GM12891 (cell line): ENCODE results near the gene ZIC3.

Experiments used
- DNase-seq: peaks from one replicate; pipeline ENCODE4 v3.0.0; 2011; ENCODE audit warnings: low spot score; ENCODE audit not compliant: insufficient read length
- FAIRE-seq: peaks from 2 replicates; lab custom pipeline; 2011; peaks lifted over from hg19 to GRCh38; lab: Jason Lieb, UNC
- PAX5 ChIP-seq: IDR thresholded peaks from 2 replicates; pipeline ENCODE4 v1.6.1; 2011; ENCODE audit warnings: low read length, moderate library complexity, mild to moderate bottlenecking; ENCODE audit not compliant: insufficient read depth, severe bottlenecking
- POLR2A ChIP-seq: IDR thresholded peaks from 2 replicates; pipeline ENCODE4 v1.6.1; 2011; ENCODE audit warnings: low read depth, low read length, control low read depth
- POLR2AphosphoS5 ChIP-seq: IDR thresholded peaks from 2 replicates; pipeline ENCODE4 v1.6.1; 2011; ENCODE audit warnings: low read depth, low read length, control low read depth
- POU2F2 ChIP-seq: IDR thresholded peaks from 2 replicates; pipeline ENCODE4 v1.6.1; 2011; ENCODE audit warnings: low read depth, mild to moderate bottlenecking, control low read depth, low read length, moderate library complexity
- SPI1 ChIP-seq: IDR thresholded peaks from 2 replicates; pipeline ENCODE4 v1.6.1; 2011; ENCODE audit warnings: low read depth, low read length, control low read depth
- TAF1 ChIP-seq: IDR thresholded peaks from 2 replicates; pipeline ENCODE4 v1.6.1; 2011; ENCODE audit warnings: low read depth, low read length, control low read depth

ZIC3 gene

GRCh38 chrX:137563681-137564651 lies 2.0 kb upstream of the ZIC3 start:
- TF ChIP-seq POLR2A (no peak), TAF1 (no peak), SPI1 (no peak), PAX5 (no peak), POU2F2 (no peak), POLR2AphosphoS5 (no peak)
- DNase-seq: no peak
- FAIRE-seq: no peak

- no peak for DNase-seq
- TF ChIP-seq POLR2AphosphoS5: no peak
- no peak for TF ChIP-seq POLR2A
- TF ChIP-seq POU2F2: no peak
- no peak for TF ChIP-seq TAF1
- TF ChIP-seq PAX5: no peak
- TF ChIP-seq SPI1: no peak
- FAIRE-seq: no peak
These were observed 516 bp upstream of the ZIC3 start for GRCh38 chrX:137565318-137565904.

GRCh38 chrX:137566746-137567679 lies 1.1 kb downstream of the ZIC3 start:
- no peak for FAIRE-seq
- TF ChIP-seq POLR2AphosphoS5 (no peak), POU2F2 (no peak), PAX5 (no peak), POLR2A (no peak), SPI1 (no peak), TAF1 (no peak)
- no peak for DNase-seq

- FAIRE-seq: no peak
- TF ChIP-seq TAF1 (no peak), POLR2AphosphoS5 (no peak), PAX5 (no peak), POU2F2 (no peak), POLR2A (no peak), SPI1 (no peak)
- no peak for DNase-seq
These were observed 1.8 kb downstream of the ZIC3 start for GRCh38 chrX:137567682-137568232.

GRCh38 chrX:137568741-137569469 lies 3.0 kb downstream of the ZIC3 start:
- TF ChIP-seq TAF1 (no peak), POLR2A (no peak), POLR2AphosphoS5 (no peak), SPI1 (no peak), PAX5 (no peak), POU2F2 (no peak)
- DNase-seq: no peak
- FAIRE-seq: no peak

- FAIRE-seq (no peak), DNase-seq (no peak)
- TF ChIP-seq POU2F2: no peak
- no peak for TF ChIP-seq PAX5
- TF ChIP-seq POLR2A: no peak
- TF ChIP-seq TAF1: no peak
- no peak for TF ChIP-seq POLR2AphosphoS5
- no peak for TF ChIP-seq SPI1
These were observed 3.6 kb downstream of the ZIC3 start for GRCh38 chrX:137569470-137569891.

- no peak for TF ChIP-seq POLR2AphosphoS5
- DNase-seq (no peak), FAIRE-seq (no peak)
These were observed 7.6 kb downstream of the ZIC3 start for GRCh38 chrX:137573324-137574101.

- DNase-seq: no peak
- no peak for FAIRE-seq
- TF ChIP-seq TAF1: no peak
- no peak for TF ChIP-seq POLR2AphosphoS5
- no peak for TF ChIP-seq POU2F2
- TF ChIP-seq POLR2A: no peak
- TF ChIP-seq PAX5: no peak
- no peak for TF ChIP-seq SPI1
These were observed 8.3 kb downstream of the ZIC3 start for GRCh38 chrX:137574102-137574783.
